HG03045 (cell line): ENCODE measurements around the gene CC2D2A.
"Not testable (repeated sequence)": the region's sequence is repeated elsewhere in the genome, so short reads cannot be mapped to it uniquely, and the experiment has no call there.

ENCODE experiments used
- ATAC-seq: cut with Tn5 transposase; IDR thresholded peaks from one replicate; pipeline ENCODE4 v1.9.1; 2021; ENCODE audit warnings: mild to moderate bottlenecking, moderate library complexity; ENCODE audit not compliant: unreplicated experiment

CC2D2A gene

DNA sequence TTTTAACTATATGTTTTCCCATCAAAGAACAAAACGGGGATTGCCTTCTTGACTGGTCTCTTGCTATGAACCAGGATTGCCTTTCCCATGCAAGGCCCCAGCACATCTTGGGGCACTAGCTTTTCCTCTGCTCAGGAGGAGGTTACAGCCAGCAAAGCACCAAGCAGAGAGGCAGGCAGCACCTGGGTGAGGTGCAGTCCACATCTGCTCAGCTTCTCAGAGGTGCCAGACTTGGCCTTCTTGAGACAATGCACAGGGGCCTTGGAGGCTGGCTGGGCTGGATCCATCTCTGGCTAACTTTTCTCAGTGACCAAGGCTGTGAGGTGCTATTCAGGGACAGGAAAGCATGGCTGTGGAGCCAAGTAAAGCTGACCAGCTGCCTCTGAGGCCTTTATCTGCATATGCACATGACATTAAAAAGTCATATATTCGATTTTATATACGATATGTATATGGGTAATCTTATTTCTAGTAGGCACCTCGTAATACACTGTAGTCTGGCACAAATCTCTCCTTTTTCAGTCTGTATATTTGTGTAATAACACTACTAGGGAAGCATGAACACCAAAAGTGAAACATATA, 86.9 kb downstream of the CC2D2A start:
- ATAC-seq, result no peak

DNA sequence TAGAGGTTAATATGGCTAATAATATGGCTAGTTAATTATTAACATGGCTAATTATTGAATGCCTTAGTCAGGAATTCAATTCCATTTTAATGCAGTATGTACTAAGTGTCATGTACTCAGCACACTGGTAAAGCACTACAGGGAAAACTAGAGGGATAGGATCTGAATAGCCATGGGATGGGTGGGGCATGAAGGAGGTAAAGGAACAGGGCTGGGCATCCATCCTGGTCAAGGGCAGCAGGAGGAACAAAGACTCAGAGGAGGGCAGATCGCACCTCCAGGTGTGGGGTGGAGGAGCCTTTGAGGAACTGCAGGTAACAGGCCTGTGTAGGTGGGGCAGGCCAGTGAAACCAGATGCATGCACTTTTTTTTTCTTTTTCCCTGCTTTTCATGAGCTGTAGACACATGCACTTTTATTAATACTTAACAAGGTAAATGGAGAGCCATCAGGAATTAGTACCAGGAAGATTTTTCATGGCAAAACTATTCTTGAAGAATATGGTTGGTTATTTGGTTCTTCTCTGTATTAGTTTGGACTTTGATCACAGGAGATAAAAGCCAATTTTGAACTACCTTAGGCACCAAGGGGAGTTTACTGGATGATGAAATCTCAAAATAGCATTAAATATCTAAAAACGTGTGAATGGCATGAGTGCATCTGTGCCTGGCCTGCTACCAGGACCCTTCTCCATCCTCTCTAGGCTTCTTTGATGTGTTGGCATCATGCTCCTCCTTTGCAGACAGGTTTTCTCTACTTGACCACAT, 88.3 kb downstream of the CC2D2A start:
- no peak for ATAC-seq

DNA sequence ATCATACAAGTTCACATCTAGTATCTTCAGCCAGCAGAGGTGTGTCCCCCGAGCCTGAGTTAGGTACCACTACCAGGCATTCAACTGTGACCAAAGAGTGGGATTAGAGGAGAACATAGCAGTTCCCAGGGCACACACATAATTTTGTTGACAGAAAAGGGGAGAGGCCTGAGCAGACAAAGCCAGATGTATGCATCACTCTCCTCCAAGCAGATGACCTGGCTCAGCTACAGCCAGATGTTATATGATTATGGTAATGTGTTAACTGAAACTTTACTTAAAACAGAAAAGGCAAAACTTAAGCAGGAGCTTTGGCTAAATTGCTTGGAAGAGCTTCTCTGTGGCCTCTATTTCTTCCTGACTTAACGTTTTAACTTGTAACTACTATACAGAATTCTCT, 88.9 kb downstream of the CC2D2A start:
- no peak for ATAC-seq

DNA sequence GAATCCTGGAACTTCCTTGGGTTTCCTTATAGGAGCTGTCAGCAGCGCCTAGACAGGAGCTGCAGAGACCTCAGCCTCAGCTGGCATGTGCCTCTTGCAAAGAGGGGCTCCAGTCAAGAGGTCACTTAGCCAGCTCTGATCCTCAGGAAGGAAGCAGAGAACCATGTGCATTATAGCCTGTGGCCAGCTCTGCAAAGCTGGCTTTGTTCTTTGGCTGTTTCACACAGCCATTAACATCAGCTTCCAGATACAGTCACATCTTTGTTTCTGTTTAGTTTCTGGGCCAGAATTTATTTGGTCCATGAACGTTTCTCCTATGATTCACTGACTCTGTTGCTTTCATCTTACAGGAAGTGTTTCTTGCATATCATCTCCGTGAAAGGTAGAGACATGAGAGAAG, 92.4 kb downstream of the CC2D2A start:
- ATAC-seq, result no peak

DNA sequence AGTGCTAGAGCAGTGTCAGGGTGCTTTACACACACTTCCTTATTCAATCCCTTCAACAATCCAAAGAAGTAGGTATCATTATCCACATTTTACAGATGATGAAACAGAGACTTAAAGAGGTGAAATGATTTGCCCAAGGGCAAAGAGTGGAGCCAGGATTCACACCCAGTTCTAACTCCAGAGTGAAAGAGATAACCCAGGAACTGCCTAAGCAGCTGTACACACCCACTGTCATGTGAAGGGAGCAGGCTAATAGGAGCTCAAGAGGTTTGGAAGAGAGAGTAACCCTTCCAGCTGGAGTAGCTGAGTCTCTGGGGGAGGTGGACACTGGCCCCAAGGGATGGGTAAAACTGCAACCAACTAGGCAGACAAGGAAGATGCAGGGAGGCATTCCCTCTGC, 92.9 kb downstream of the CC2D2A start:
- no peak for ATAC-seq

DNA sequence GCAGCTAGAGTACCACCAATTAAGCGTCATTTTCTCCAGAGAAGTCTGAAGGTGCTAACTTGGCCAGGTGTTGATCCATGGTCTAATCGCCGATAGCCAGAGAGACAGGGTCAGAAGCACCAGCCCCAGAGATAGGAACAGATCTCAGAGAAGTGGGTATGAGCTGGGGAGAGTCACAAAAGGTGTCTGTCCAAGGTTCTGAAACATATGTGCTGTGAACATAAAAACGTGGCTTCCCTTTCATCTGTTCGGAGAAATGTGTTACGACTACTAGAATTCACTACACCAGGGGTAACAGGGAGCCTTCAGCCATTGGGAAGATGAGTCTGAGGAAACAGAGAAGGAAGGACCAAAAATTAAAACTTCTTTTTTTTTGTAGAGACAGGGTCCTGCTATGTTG, 94.2 kb downstream of the CC2D2A start:
- no peak for ATAC-seq

DNA sequence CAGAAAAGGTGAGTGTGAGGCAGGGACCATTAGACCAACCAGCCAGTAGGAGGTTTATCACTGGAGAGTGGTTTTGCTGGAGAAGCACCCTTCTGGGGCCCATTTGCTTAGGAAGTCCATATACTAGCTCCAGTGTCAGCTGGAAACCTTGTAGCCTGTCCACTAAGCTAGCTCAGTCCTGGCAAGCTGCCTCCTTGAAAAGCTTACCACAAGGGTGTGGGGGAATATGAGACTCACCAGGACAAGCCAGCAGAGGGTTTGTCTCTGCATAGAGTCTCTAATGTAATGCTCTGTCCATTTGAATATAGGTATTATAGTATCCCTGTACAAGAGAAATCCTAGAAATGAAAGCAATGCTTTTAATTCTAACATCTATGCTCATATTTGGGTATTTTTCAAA, 99.1 kb downstream of the CC2D2A start:
- no peak for ATAC-seq

DNA sequence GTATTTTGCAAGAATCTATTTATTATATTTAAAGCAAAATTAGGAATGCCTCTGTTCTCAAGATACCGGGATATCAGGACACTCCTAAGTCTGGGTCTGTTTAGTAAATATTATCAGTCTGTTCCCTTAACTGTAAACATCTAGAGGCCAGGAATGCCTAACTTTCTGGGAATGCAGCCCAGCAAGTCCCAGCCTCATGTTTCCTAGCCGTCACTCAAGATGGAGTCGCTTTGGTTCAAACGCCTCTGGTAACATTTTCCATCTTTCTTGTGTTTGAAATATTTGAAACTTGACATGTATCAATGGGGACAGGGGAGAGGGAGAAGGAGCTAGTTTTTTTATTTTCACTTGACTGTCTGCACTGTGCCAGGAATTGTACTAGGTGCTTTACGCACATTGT, 100.1 kb downstream of the CC2D2A start:
- no peak for ATAC-seq

DNA sequence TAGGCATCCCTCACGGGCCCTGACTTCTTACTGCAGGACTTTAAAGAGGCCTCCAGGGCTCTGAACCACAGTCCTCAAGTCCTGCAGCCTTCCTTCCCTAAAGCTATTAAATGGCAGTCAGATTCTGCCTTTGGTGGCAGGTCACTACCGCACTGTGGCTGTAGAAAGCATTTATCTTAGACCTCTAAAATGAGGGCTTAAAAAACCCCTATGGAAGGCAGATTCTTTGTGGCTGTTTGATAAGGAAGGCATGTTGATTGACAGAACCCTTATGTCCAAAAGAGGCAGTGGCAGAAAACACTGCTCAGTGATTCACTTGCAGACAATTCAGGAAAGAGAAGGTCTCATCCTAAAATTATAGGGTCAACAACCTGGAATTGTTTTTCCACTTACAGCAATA, 106.3 kb downstream of the CC2D2A start:
- no peak for ATAC-seq

DNA sequence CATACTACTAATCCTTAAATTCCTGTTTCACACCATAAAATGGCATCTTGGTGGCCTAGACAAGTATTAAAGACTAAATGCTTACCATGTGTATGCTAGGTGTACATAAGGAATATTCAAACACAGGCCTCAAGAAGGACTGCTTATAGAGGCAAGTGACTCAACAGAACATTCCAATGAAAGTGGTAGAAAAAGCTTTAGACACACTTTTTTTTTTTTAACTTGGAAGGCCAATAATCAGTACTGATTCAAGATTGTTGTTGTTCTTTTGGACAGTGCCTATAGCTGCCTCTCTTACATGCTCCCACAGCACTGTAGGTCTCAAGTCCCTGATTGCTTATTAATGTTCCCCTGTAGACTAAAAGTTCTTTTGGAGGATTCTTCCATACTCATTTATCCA, 107.8 kb downstream of the CC2D2A start:
- ATAC-seq, result no peak

DNA sequence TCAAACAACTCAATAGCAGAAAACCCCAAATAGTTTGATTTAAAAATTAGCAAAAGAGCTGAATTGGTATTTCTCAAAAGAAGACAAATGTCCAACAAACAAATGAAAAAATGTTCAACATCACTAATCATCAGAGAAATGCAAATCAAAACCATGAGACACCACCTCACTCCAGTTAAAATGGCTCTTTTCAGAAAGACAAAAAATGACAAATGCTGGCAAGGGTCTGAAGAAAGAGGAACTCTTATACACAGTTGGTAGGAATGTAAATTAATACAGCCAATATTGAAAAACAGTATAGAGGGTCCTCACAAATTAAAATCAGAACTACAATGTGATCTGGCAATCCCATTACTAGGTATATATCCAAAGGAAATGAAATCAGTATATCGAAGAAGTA, 115.1 kb downstream of the CC2D2A start:
- ATAC-seq, result no peak

DNA sequence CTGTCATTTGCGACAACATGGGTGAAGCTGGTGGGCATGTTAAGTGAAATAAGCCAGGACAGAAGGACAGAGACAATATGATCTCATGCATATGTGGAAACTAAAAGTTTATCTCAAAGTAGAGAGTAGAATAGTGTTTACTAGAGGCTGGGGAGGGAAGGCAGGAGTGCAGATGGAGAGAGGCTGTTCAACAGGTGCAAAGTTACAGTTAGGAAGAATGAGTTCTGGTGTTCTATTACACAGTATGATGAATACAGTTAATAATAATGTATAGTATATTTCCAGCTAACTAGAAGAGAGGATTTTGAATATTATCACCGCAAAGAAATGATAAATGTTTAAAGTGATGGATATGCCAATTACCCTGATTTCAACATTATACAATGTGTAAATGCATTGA, 115.6 kb downstream of the CC2D2A start:
- ATAC-seq, result no peak

DNA sequence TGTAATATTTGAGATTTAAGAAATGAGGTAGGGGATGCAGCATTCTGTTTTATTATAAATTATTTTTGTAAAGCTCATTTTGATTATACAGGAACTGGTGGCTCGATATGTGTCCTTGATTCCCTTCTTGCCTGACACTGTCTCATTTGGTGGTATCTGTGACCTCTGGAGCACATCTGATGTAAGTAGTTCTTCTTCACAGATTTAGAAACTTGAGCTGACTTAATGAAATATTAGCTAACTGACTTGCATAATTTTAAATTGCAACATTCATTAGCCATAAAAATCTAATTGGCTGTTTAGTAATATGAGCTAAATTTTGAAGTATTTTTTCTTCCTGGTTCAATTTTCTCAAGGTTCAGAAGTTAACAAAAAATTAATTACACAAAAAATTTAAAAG, 116.4 kb downstream of the CC2D2A start:
- no peak for ATAC-seq

DNA sequence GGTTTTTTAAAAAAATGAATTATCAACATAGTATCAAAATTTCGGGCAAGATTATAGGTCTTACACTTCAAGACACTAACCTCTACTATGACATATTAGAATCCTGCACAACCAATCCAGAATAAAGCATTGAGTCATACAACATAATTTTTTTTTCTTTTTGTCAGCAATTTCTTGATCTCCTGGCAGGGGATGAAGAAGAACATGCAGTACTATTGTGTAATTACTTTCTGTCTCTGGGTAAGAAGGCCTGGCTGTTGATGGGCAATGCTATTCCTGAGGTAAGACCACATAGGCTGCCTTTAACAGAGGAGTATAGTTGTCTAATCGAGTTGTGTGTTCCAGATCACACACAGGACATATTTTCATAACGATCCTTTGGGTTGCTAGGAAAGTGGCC, 118.0 kb downstream of the CC2D2A start:
- no peak for ATAC-seq

DNA sequence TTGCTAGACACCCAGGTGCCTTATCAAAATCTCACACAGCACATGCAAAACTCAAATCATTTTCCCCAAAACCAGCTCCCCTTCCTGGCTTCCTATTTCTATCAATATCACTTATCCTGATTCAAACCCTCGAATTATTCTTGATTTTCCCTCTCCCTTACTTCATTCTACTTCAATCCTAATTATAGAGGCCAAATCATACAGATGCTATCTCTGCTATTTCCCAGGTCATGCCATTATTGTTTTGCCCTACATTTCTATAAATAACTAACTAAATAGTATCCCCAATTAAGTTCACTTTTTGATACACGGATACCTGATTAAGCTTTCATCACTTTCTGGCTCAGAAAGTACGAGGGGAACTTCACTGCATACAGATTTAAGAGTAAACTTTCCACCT, 123.1 kb downstream of the CC2D2A start:
- ATAC-seq, result no peak

DNA sequence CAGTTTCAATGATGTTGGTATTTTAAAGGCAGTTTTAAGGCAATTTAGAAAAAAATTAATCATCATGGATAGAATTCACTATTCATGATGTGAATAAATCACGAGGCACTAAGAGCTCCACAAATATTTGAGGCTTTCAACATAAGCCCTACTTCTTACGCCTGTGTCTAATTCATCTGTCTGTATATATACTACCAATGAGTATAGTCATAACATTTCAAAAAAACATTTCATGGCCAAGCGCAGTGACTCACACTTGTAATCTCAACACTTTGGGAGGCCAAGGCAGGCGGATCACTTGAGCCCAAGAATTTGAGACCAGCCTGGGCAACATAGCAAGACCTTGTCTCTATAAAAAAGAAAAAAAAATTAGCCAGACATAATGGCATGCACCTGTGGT, 129.0 kb downstream of the CC2D2A start:
- no peak for ATAC-seq

DNA sequence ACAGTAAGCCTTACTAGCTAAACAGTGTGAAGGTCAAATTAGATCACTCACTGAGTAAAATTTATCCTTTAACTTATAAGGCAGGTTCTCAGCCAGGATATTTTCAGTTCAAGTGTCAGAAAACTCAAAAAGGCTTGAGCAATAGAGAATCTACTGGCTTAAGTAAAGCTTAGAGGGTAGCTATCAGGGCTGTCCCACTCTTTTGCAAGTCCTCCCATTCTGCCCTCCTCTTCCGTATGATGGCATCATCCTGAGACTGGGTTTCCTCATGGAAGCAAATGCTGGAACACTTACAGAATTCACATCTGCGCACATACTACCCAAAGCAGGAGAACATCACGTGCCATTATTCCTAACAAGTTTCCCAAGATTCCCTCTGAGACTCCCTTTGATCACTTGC, 130.5 kb downstream of the CC2D2A start:
- no peak for ATAC-seq

DNA sequence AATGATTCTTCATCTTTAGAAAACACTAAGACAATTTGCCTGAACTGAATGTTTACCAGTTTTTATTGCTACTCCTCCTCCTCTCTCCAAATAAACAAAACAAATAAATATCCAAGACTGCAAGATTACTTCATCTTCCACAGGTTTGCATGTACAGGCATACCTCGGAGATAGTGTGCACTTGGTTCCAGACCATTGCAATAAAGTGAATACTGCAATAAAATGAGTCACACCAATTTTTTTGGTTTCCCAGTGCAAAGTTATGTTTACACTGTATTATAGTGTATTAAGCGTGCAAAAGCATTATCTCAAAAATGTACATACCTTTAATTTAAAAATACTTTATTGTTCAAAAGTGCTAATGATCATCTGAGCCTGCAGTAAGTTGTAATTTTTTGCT, 132.2 kb downstream of the CC2D2A start:
- no peak for ATAC-seq

DNA sequence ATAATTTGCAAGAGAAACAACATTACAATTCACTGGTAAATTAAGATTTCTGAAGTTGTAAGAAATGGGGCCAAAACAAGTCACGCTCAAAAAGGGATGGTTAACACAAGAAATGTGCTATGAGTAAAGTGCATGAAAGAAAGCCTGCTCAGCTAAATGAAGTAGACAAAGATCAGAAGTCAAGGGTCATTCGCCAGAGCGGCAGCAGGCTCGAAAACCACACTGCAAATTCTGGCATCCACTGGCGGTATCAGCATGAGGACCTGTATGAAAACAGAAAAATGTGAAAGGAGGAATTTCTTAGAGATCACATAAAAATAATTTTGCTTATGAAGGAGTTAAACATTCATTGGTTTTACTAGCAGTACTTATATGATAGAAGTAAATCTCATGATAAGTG, 135.9 kb downstream of the CC2D2A start:
- ATAC-seq, result no peak

DNA sequence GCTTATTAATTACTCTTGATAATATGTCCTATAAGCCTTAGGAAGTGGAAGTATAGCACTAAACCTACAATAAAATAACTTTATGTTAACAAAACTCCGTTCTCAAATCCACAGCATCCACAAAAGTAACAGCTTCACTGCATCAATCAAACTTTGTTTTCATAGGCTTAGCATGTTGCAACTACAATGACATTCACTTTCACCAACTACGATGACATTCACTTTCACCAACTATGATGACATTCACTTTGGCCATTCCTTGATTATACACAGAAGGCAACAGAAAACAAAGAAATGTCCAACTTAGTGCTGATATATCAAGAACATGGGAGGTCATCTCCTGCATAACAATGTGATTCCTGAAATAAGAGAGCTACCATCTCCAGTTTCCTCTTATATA, 141.2 kb downstream of the CC2D2A start:
- ATAC-seq, result no peak

DNA sequence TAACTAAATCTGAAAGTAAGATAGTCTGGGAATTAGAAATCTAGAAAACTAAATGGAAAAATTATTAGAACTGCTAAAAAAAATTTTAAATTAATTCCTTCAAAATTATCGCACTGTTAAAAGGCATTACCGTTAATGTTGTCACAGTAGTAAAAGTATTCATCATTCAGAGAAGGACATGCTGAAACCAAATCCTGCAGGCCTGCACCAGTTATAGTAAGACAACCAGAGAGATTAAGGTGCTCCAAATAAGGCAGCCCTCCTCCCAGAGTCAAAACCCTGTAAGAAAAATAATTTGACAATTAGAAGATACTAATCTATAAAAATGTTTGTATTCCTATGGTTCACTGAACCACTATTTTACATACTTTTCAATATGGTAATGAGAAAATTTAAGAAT, 142.5 kb downstream of the CC2D2A start:
- ATAC-seq, result no peak

DNA sequence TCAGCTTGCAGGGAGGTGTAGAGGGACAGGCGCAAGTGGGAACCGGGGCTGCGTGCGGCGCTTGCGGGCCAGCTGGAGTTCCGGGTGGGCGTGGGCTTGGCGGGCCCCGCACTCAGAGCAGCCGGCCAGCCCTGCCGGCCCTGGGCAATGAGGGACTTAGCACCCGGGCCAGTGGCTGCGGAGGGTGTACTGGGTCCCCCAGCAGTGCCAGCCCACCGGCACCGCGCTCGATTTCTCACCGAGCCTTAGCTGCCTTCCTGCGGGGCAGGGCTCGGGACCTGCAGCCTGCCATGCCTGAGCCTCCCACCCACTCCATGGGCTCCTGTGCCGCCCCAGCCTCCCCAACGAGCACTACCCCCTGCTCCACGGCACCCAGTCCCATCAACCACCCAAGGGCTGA, 145.2 kb downstream of the CC2D2A start:
- ATAC-seq, result not testable (repeated sequence)

DNA sequence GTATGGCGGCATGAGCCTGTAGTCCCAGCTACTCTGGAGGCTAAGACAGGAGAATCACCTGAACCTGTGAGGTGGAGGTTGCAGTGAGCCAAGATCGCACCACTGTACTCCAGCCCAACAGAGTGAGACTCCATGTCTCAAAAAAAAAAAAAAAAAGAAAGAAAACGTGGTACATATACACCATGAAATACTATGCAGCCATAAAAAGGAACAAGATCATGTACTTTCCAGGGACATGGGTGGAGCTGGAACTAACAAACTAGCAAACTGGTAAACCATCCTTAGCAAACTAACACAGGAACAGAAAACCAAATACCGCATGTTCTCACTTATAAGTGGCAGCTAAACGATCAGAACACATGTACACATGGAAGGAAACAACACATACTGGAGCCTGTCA, 147.7 kb downstream of the CC2D2A start:
- ATAC-seq, result not testable (repeated sequence)
